Lung (tissue), 12 donors: ENCODE results near the gene TRABD2A. TPM values are rescaled to one million over a fixed set of nuclear protein-coding genes. Genes with fewer than 3 reads are reported as not detected.

ENCODE experiments used
- ATAC-seq: fragments of 200-7000 bp; cut with Tn5 transposase; one replicate; pipeline ENCODE4 v1.9.1; 2020; ENCODE audit warnings: moderate number of reproducible peaks; ENCODE audit not compliant: insufficient read depth, low FRiP score
- DNase-seq, 3 donors: peaks; one replicate each; pipeline ENCODE4 v3.0.0-alpha.2; 2013 to 2017
- H3K27ac ChIP-seq, 2 donors: one replicate each; pipeline ENCODE4 v1.5.1; 2013; ENCODE audit warnings: mild to moderate bottlenecking in 2 of 2, moderate library complexity in 2 of 2, control low read depth in 1 of 2, inconsistent platforms in 1 of 2, low read depth in 1 of 2, low read length in 1 of 2
- H3K27me3 ChIP-seq, 3 donors: one replicate each; pipeline ENCODE4 v1.5.1; 2013; ENCODE audit warnings: low read length in 2 of 3; ENCODE audit not compliant: control insufficient read depth in 3 of 3, insufficient read depth in 3 of 3
- H3K36me3 ChIP-seq, 4 donors: one replicate each; pipeline ENCODE4 v1.5.1; 2013; ENCODE audit warnings: low read length in 4 of 4, mild to moderate bottlenecking in 1 of 4, moderate library complexity in 1 of 4; ENCODE audit not compliant: control insufficient read depth in 4 of 4, insufficient read depth in 4 of 4
- H3K4me1 ChIP-seq, 5 donors: one replicate each; pipeline ENCODE4 v1.5.1; 2013; ENCODE audit warnings: low read length in 5 of 5, mild to moderate bottlenecking in 2 of 5, moderate library complexity in 1 of 5; ENCODE audit not compliant: control insufficient read depth in 5 of 5, insufficient read depth in 5 of 5
- H3K4me3 ChIP-seq: one replicate; pipeline ENCODE4 v1.5.1; 2013; ENCODE audit warnings: mild to moderate bottlenecking, control low read depth, moderate library complexity
- H3K9ac ChIP-seq, 2 donors: one replicate each; pipeline ENCODE4 v1.5.1; 2013; ENCODE audit warnings: low read length in 2 of 2, control low read depth in 1 of 2; ENCODE audit not compliant: insufficient read depth in 1 of 2
- H3K9me3 ChIP-seq, 4 donors: one replicate each; pipeline ENCODE4 v1.5.1; 2013; ENCODE audit warnings: low read length in 3 of 4, mild to moderate bottlenecking in 1 of 4, moderate library complexity in 1 of 4; ENCODE audit not compliant: control insufficient read depth in 4 of 4, insufficient read depth in 3 of 4
- WGBS, 2 donors: extraction: QIAGEN DNeasy Blood & Tissue Kit; methylation state at CpG; one replicate each; pipeline ENCODE4 v1.1.7; 2013; 5-methylcytosine and 5-hydroxymethylcytosine counted together
- polyA plus RNA-seq, 2 donors: library from polyadenylated mRNA; stranded (reverse); fragments of 200-250 nt; gene quantifications; one replicate each; pipeline ENCODE4 v1.2.1, GENCODE V29; 2013
- total RNA-seq, 2 donors: library from RNA; depleted of rRNA in 1 of 2; stranded (reverse); fragments of >200 nt in 1 of 2; gene quantifications; one replicate each; pipeline ENCODE4 v1.2.1, GENCODE V29; 2014 to 2021
- TF ChIP-seq, protein P1 (sequence below): IDR thresholded peaks from 2 replicates; pipeline ENCODE4 v1.5.1; 2012; ENCODE audit warnings: mild to moderate bottlenecking; ENCODE audit errors: control extremely low read depth, extremely low read depth
- donor health status: control.
- donor health status: control.
- donor health status: Bipolar disorder and iron deficiency.
- donor health status: healthy.
- donor health status: DM: yes; HTN: yes; CAD: no.

The TRABD2A gene
- total and polyA plus RNA-seq, 4 donors: 1.9 to 3.1 (median 2.3) TPM

DNA sequence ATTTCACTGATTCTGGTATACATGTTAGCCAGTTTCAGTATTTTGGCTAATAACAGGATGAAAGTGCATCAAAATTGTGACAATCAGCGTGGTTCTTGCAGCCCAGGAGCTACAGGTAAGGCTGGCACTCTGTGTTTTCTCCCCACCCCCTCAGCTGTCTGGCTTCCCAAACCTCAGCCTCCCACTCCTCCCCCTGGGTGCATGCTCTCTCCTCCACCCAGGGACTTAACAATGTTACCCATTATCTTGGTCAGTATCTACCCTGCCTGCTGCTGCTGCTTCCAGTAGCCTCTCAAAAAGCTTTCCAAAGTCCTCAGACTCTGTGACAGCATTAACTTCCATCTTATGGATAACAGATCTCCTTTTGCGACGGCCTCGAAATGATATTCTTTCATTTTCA, 41.0 kb downstream of the TRABD2A start:
- WGBS, 2 donors: 92% methylated on average over 4 of the region's 4 CpGs
- Histone ChIP-seq H3K27me3 (no peaks in the 10 kb centered on the region), H3K4me1 (no peaks in the 10 kb centered on the region), H3K9me3 (peaks cover 0 to 4% (median under 1%) of the 10 kb centered on the region in 4 donors), H3K27ac (no peak overlapping the region), H3K36me3 (peaks cover 0 to 2% (median 0%) of the 10 kb centered on the region in 4 donors), H3K4me3 (no peak overlapping the region), H3K9ac (no peak overlapping the region)
- DNase-seq: no peak
- ATAC-seq: no peak
- TF ChIP-seq, protein P1, sequence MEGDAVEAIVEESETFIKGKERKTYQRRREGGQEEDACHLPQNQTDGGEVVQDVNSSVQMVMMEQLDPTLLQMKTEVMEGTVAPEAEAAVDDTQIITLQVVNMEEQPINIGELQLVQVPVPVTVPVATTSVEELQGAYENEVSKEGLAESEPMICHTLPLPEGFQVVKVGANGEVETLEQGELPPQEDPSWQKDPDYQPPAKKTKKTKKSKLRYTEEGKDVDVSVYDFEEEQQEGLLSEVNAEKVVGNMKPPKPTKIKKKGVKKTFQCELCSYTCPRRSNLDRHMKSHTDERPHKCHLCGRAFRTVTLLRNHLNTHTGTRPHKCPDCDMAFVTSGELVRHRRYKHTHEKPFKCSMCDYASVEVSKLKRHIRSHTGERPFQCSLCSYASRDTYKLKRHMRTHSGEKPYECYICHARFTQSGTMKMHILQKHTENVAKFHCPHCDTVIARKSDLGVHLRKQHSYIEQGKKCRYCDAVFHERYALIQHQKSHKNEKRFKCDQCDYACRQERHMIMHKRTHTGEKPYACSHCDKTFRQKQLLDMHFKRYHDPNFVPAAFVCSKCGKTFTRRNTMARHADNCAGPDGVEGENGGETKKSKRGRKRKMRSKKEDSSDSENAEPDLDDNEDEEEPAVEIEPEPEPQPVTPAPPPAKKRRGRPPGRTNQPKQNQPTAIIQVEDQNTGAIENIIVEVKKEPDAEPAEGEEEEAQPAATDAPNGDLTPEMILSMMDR: no peak

DNA sequence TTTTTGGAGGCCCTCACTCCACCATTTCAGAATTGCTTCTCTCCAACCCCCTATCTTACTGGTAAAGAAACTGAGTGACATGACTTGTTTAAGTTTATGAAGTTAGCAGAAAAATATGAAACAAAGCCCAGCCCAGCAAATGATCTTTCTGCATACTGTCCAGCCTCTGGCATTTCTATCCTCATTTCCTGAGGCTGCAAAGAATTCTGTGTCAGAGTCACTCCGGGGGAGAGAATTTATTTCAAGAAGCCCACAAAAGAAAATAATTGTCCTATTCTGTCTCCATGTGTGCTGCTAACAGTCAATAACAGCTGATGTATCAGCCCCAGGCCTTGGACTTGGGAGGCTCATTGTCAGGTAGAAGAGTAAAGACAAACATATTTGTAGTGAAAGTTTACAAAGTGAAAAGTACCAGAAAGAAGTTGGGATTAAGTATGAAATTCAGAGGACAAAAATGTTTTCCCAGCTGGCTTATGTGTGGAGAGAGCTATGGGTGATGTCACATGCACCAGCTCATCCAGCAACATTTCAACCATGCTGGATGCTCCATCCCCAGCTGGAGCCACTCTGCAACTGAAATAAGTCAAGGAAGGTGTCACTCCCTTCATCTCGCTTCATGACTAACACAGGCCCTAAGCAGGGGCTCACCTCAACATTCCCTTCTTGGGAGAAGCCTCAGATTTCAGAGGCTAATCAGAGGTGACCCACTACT, 42.3 kb downstream of the TRABD2A start:
- ATAC-seq (no peak), DNase-seq (no peak)
- Histone ChIP-seq H3K27ac (no peak overlapping the region), H3K9ac (no peak overlapping the region), H3K36me3 (peaks cover 0 to 2% (median 0%) of the 10 kb centered on the region in 4 donors), H3K4me1 (no peaks in the 10 kb centered on the region), H3K4me3 (no peak overlapping the region), H3K27me3 (no peaks in the 10 kb centered on the region), H3K9me3 (peaks cover 0 to 4% (median 2%) of the 10 kb centered on the region in 4 donors)
- TF ChIP-seq, protein P1: no peak
- 85 to 87% methylated on average over 2 of the region's 2 CpGs for WGBS, 2 donors

DNA sequence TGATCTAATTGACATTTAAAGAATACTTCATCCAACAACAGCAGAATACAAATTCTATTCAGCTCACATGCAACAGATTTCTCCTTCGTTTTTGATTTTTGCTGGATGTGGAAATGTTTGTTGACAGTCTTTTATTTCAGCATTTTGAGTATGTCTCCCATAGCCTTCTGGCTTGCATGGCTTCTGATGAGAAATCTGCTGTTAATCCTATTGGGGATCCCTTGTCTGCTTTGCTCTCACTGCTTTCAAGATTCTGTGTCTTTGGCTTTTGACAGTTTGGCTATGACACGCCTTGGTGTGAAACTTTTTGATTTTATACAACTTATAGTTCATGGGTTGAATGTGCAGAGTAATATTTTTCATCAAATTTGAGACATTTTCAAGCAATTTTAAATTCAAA, 44.7 kb downstream of the TRABD2A start:
- H3K9me3 ChIP-seq: peaks cover 0 to 4% (median 2%) of the 10 kb centered on the region in 4 donors
- no peak overlapping the region for H3K4me3 ChIP-seq
- DNase-seq (no peak), ATAC-seq (no peak)
- H3K27me3 ChIP-seq: no peaks in the 10 kb centered on the region
- no peak overlapping the region for H3K27ac ChIP-seq
- peaks cover 0 to 2% (median 0%) of the 10 kb centered on the region in 4 donors for H3K36me3 ChIP-seq
- no peaks in the 10 kb centered on the region for H3K4me1 ChIP-seq
- 86 to 94% methylated on average over 2 of the region's 2 CpGs for WGBS, 2 donors
- no peak overlapping the region for H3K9ac ChIP-seq
- TF ChIP-seq, protein P1: no peak
